PC-9 (cell line): ENCODE measurements around the gene KMT5C. TPM values are rescaled to one million over a fixed set of nuclear protein-coding genes. Genes with fewer than 3 reads are reported as not detected.

Experiments used
- BruUV-seq: library from RNA; stranded (reverse); fragments of 400-500 nt; replicated peaks from 2 replicates; lab custom pipeline; 2021; lab: Mats Ljungman, UMichigan
- CTCF ChIA-PET: fragments of 300-600 bp; sonication (Branson Sonifier 250); formaldehyde crosslinking; loops from one replicate; lab custom pipeline; 2022; ENCODE audit warnings: antibody characterized with exemption; lab: Charles Lee
- POLR2A ChIA-PET: fragments of 300-600 bp; sonication (Branson Sonifier 250); formaldehyde crosslinking; loops from one replicate; lab custom pipeline; 2022; ENCODE audit warnings: antibody characterized with exemption; ENCODE audit not compliant: unreplicated experiment; lab: Charles Lee
- DNase-seq, 2 experiments: peaks; one replicate each; pipeline versions ENCODE4 v3.0.0 to v3.0.0-alpha.2; 2015 to 2022; ENCODE audit warnings: mixed read lengths in 1 of 2
- H2AFZ ChIP-seq: fragments of 200-600 bp; sonication (generic); 2 replicates; pipeline ENCODE4 v1.8.1; 2017; ENCODE audit warnings: antibody characterized with exemption
- H3F3A ChIP-seq: fragments of 200-600 bp; sonication (generic); 2 replicates; pipeline ENCODE4 v1.8.1; 2017; ENCODE audit warnings: antibody characterized with exemption, mild to moderate bottlenecking, low read depth; ENCODE audit not compliant: insufficient read depth
- H3K27ac ChIP-seq: fragments of 200-600 bp; sonication (generic); 2 replicates; pipeline ENCODE4 v1.6.1; 2016; ENCODE audit warnings: mixed run types
- H3K27me3 ChIP-seq: fragments of 200-600 bp; sonication (generic); 2 replicates; pipeline ENCODE4 v1.6.1; 2016; ENCODE audit warnings: low read depth, mixed run types; ENCODE audit not compliant: insufficient read depth
- H3K36me3 ChIP-seq: fragments of 200-600 bp; sonication (generic); 2 replicates; pipeline ENCODE4 v1.6.1; 2016; ENCODE audit warnings: low read depth, mixed run types
- H3K4me1 ChIP-seq: fragments of 200-600 bp; sonication (generic); replicated peaks from 2 replicates; pipeline ENCODE4 v1.6.1; 2016; ENCODE audit warnings: mixed run types; ENCODE audit not compliant: insufficient read depth
- H3K4me2 ChIP-seq: fragments of 200-600 bp; sonication (generic); 2 replicates; pipeline ENCODE4 v1.6.1; 2017; ENCODE audit warnings: mixed run types
- H3K4me3 ChIP-seq: fragments of 200-600 bp; sonication (generic); 2 replicates; pipeline ENCODE4 v1.6.1; 2016; ENCODE audit warnings: mixed run types
- H3K79me2 ChIP-seq: fragments of 200-600 bp; sonication (generic); 2 replicates; pipeline ENCODE4 v1.6.1; 2017; ENCODE audit warnings: low read depth, mixed run types
- H3K9me2 ChIP-seq: fragments of 200-600 bp; sonication (generic); 2 replicates; pipeline ENCODE4 v1.8.1; 2017; ENCODE audit warnings: mild to moderate bottlenecking; ENCODE audit not compliant: insufficient read depth
- H3K9me3 ChIP-seq: fragments of 200-600 bp; sonication (generic); 2 replicates; pipeline ENCODE4 v1.8.1; 2016; ENCODE audit warnings: low read depth; ENCODE audit not compliant: insufficient read depth
- H4K20me1 ChIP-seq: fragments of 200-600 bp; sonication (generic); 2 replicates; pipeline ENCODE4 v1.8.1; 2017; ENCODE audit not compliant: insufficient read depth
- EZH2 ChIP-seq: fragments of 200-600 bp; sonication (generic); IDR thresholded peaks from 2 replicates; pipeline ENCODE4 v1.8.0; 2017; ENCODE audit warnings: antibody characterized with exemption, low read depth
- intact Hi-C: fragments of 100-400 bp; cut with micrococcal nuclease; formaldehyde crosslinking; loops from one replicate; pipeline ENCODE4 v1.10.0; 2022; ENCODE audit not compliant: unreplicated experiment
- total RNA-seq: library from RNA; stranded (reverse); gene quantifications from 2 replicates; pipeline ENCODE4 v1.2.3, GENCODE V29; 2021
- TF ChIP-seq, protein P1 (sequence below): fragments of 200-600 bp; sonication (generic); conservative IDR thresholded peaks from 2 replicates; pipeline ENCODE4 v1.6.1; 2017; ENCODE audit warnings: mixed run types, antibody characterized with exemption, mild to moderate bottlenecking, moderate library complexity

Gene KMT5C
- total RNA-seq, 1 experiment from 2014 or later, result 71.6 TPM

DNA sequence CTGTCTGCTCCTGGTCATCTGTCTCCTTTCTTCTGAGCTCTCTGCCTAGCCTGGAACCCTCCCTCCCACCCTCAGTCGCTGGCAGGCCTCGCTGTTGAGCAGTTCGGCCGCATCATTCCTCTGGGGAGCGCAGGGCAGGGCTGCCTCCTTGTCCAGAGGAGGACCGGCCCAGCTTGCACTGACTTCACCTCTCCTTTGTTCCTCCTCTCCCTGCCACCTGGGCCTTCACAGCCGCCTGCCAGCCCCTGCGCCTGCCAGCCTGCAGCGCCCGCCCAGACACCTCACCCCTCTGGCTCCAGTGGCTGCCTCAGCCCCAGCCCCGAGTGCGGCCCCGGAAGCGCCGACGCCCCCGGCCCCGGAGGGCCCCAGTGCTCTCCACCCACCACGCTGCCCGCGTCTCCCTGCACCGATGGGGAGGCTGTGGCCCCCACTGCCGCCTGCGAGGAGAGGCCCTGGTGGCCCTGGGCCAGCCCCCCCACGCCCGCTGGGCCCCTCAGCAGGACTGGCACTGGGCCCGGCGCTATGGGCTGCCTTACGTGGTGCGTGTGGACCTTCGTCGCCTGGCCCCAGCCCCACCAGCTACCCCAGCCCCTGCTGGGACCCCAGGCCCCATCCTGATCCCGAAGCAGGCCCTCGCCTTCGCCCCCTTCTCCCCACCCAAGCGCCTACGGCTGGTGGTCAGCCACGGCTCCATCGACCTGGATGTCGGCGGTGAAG is 7.2 kb downstream of the KMT5C start:
- Histone ChIP-seq H3K36me3 (0 out of 2 replicates have a peak, but pooled peaks cover 5% of the 10 kb centered on the region), H3K9me3 (no peaks in the 10 kb centered on the region), H3K4me1 (peaks cover 32% of the 10 kb centered on the region), H4K20me1 (peaks cover 13% of the 10 kb centered on the region), H3K9me2 (no peaks in the 10 kb centered on the region), H3K27ac (no peak overlapping the region), H3K79me2 (peaks cover 5% of the 10 kb centered on the region), H3F3A (peaks cover 13% of the 10 kb centered on the region; the same call in 1 of the 2 replicates), H3K4me2 (no peak overlapping the region), H2AFZ (no peak overlapping the region), H3K4me3 (no peak overlapping the region), H3K27me3 (no peaks in the 10 kb centered on the region)
- CTCF ChIA-PET, result interaction anchor here (0.6 kb wide), 2 partner anchors 54 to 187 kb away, joined by 3 to 4 read pairs; no protein-coding TSS in a partner anchor
- TF ChIP-seq EZH2, result no peak
- TF ChIP-seq, protein P1, sequence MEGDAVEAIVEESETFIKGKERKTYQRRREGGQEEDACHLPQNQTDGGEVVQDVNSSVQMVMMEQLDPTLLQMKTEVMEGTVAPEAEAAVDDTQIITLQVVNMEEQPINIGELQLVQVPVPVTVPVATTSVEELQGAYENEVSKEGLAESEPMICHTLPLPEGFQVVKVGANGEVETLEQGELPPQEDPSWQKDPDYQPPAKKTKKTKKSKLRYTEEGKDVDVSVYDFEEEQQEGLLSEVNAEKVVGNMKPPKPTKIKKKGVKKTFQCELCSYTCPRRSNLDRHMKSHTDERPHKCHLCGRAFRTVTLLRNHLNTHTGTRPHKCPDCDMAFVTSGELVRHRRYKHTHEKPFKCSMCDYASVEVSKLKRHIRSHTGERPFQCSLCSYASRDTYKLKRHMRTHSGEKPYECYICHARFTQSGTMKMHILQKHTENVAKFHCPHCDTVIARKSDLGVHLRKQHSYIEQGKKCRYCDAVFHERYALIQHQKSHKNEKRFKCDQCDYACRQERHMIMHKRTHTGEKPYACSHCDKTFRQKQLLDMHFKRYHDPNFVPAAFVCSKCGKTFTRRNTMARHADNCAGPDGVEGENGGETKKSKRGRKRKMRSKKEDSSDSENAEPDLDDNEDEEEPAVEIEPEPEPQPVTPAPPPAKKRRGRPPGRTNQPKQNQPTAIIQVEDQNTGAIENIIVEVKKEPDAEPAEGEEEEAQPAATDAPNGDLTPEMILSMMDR, result no peak
- POLR2A ChIA-PET, result no interaction called here
- no TSS peak for BruUV-seq
- DNase-seq, result no peak
- intact Hi-C loops, result no loop called here

- no peak for TF ChIP-seq EZH2
- TF ChIP-seq, protein P1, result no peak
- H3K4me2 ChIP-seq, result no peak overlapping the region
- H3K79me2 ChIP-seq, result no peaks in the 10 kb centered on the region
- H3K9me3 ChIP-seq, result no peaks in the 10 kb centered on the region
- BruUV-seq, result no TSS peak
- H3K9me2 ChIP-seq, result no peaks in the 10 kb centered on the region
- ChIA-PET CTCF (interaction anchor here (0.6 kb wide), 1 partner anchor 187 kb away, joined by 3 read pairs; no protein-coding TSS in a partner anchor), POLR2A (no interaction called here)
- H3K4me3 ChIP-seq, result no peak overlapping the region
- no peak overlapping the region for H2AFZ ChIP-seq
- H3F3A ChIP-seq, result peaks cover 16% of the 10 kb centered on the region; the same call in 1 of the 2 replicates
- H3K27me3 ChIP-seq, result no peaks in the 10 kb centered on the region
- 0 out of 2 replicates have a peak, but pooled peaks cover 5% of the 10 kb centered on the region for H3K36me3 ChIP-seq
- peaks cover 7% of the 10 kb centered on the region; the same call in 1 of the 2 replicates for H4K20me1 ChIP-seq
- H3K27ac ChIP-seq, result no peak overlapping the region
- DNase-seq, result no peak
- intact Hi-C loops, result no loop called here
- H3K4me1 ChIP-seq, result peaks cover 37% of the 10 kb centered on the region
Measured at GRCh38 chr19:55347442-55348009, 7.8 kb downstream of the KMT5C start.

- intact Hi-C loops, result no loop called here
- no TSS peak for BruUV-seq
Measured at GRCh38 chr19:55348317-55349034, 8.8 kb downstream of the KMT5C start.

More at GRCh38 chr19:55348317-55349034, 8.8 kb downstream of the KMT5C start:
- H3K9me2 ChIP-seq, result no peaks in the 10 kb centered on the region
- H3K4me1 ChIP-seq, result peaks cover 47% of the 10 kb centered on the region
- H3K36me3 ChIP-seq, result 0 out of 2 replicates have a peak, but pooled peaks cover 3% of the 10 kb centered on the region
- peaks cover 7% of the 10 kb centered on the region; the same call in 1 of the 2 replicates for H4K20me1 ChIP-seq
- H3K79me2 ChIP-seq, result no peaks in the 10 kb centered on the region
- H3K27ac ChIP-seq, result no peak overlapping the region
- POLR2A ChIA-PET, result interaction anchor here (0.8 kb wide), 1 partner anchor 29 kb away, joined by 9 read pairs; no protein-coding TSS in a partner anchor
- DNase-seq, result no peak
- H3K27me3 ChIP-seq, result no peaks in the 10 kb centered on the region
- peaks cover 26% of the 10 kb centered on the region; the same call in 1 of the 2 replicates for H3F3A ChIP-seq
- no peak overlapping the region for H2AFZ ChIP-seq
- no peaks in the 10 kb centered on the region for H3K9me3 ChIP-seq
- no peak overlapping the region for H3K4me3 ChIP-seq
- CTCF ChIA-PET, result no interaction called here
- H3K4me2 ChIP-seq, result no peak overlapping the region
- no peak for TF ChIP-seq EZH2
- TF ChIP-seq, protein P1, result no peak
